GM23248 (cell line): ENCODE data around the gene ELOVL4. TPM values are rescaled to one million over a fixed set of nuclear protein-coding genes. Genes with fewer than 3 reads are reported as not detected.

ENCODE experiments used
- DNase-seq: peaks from one replicate; pipeline ENCODE4 v3.0.0-alpha.2; 2015
- H2AFZ ChIP-seq: fragments of 200-600 bp; sonication (generic); 2 replicates; pipeline ENCODE4 v1.6.1; 2016; ENCODE audit warnings: antibody characterized with exemption
- H3F3A ChIP-seq: fragments of 200-600 bp; sonication (generic); 2 replicates; pipeline ENCODE4 v1.6.1; 2016; ENCODE audit warnings: mild to moderate bottlenecking, antibody characterized with exemption, mixed run types; ENCODE audit not compliant: insufficient read depth
- H3K27ac ChIP-seq: fragments of 200-600 bp; sonication (generic); 2 replicates; pipeline ENCODE4 v1.5.1; 2016; ENCODE audit warnings: mild to moderate bottlenecking
- H3K27me3 ChIP-seq: fragments of 200-600 bp; sonication (generic); replicated peaks from 2 replicates; pipeline ENCODE4 v1.6.1; 2016; ENCODE audit warnings: mild to moderate bottlenecking; ENCODE audit not compliant: insufficient read depth
- H3K36me3 ChIP-seq: fragments of 200-600 bp; sonication (generic); 2 replicates; pipeline ENCODE4 v1.6.1; 2016; ENCODE audit warnings: low read depth, mild to moderate bottlenecking
- H3K4me1 ChIP-seq: fragments of 200-600 bp; sonication (generic); 2 replicates; pipeline ENCODE4 v1.6.1; 2016; ENCODE audit warnings: mild to moderate bottlenecking; ENCODE audit not compliant: insufficient read depth
- H3K4me2 ChIP-seq: fragments of 200-600 bp; sonication (generic); one replicate; pipeline ENCODE4 v1.6.1; 2016; ENCODE audit warnings: mild to moderate bottlenecking; ENCODE audit not compliant: unreplicated experiment
- H3K4me3 ChIP-seq: fragments of 200-600 bp; sonication (generic); 2 replicates; pipeline ENCODE4 v1.5.1; 2016; ENCODE audit warnings: mild to moderate bottlenecking
- H3K79me2 ChIP-seq: fragments of 200-600 bp; sonication (generic); 2 replicates; pipeline ENCODE4 v1.6.1; 2016; ENCODE audit warnings: mild to moderate bottlenecking; ENCODE audit not compliant: insufficient read depth
- H3K9ac ChIP-seq: fragments of 200-600 bp; sonication (generic); 2 replicates; pipeline ENCODE4 v1.6.1; 2016; ENCODE audit warnings: mild to moderate bottlenecking
- H3K9me2 ChIP-seq: fragments of 200-600 bp; sonication (generic); 2 replicates; pipeline ENCODE4 v1.6.1; 2016; ENCODE audit warnings: mixed run types, mild to moderate bottlenecking, moderate library complexity; ENCODE audit not compliant: insufficient read depth
- H3K9me3 ChIP-seq: fragments of 200-600 bp; sonication (generic); one replicate; pipeline ENCODE4 v1.6.1; 2017; ENCODE audit warnings: low read depth
- H4K20me1 ChIP-seq: fragments of 200-600 bp; sonication (generic); 2 replicates; pipeline ENCODE4 v1.6.0; 2016; ENCODE audit not compliant: insufficient read depth
- EZH2 ChIP-seq: fragments of 200-600 bp; sonication (generic); IDR thresholded peaks from 2 replicates; pipeline ENCODE4 v1.6.1; 2018; ENCODE audit warnings: antibody characterized with exemption, mild to moderate bottlenecking; ENCODE audit not compliant: insufficient read depth, poor library complexity, severe bottlenecking
- EZH2phosphoT487 ChIP-seq: fragments of 200-600 bp; sonication (generic); IDR thresholded peaks from 2 replicates; pipeline ENCODE4 v1.6.1; 2018; ENCODE audit warnings: antibody characterized with exemption, moderate library complexity, mild to moderate bottlenecking, low read depth; ENCODE audit not compliant: insufficient read depth
- WGBS, 2 experiments: methylation state at CpG; one replicate each; pipeline ENCODE4 v1.1.6; 2015 to 2017; ENCODE audit warnings: low lambda C conversion rate in 2 of 2, low coverage in 1 of 2; ENCODE audit errors: missing lambda C conversion rate in 2 of 2; 5-methylcytosine and 5-hydroxymethylcytosine counted together
- in situ Hi-C: fragments of 300-500 bp; cut with MboI; formaldehyde crosslinking; loops from 2 replicates; pipeline ENCODE4 v1.15.0; 2020
- polyA plus RNA-seq: library from polyadenylated mRNA; unstranded; fragments of >200 nt; fragmentation: Nextera tagmentation; extraction: Ambion mirVana; gene quantifications from 2 replicates; pipeline ENCODE4 v1.2.1, GENCODE V29; 2016
- total RNA-seq: library from RNA; depleted of rRNA; stranded (reverse); fragments of >200 nt; shearing (Covaris generic); gene quantifications from 2 replicates; pipeline ENCODE4 v1.2.3, GENCODE V29; 2014

Gene ELOVL4
- total and polyA plus RNA-seq, 2 experiments from 2014 or later, result 7.0 to 12.5 TPM

- no peaks in the 10 kb centered on the region for H4K20me1 ChIP-seq
- peaks cover 44% of the 10 kb centered on the region for H3K79me2 ChIP-seq
- H3K27ac ChIP-seq, result no peak overlapping the region
- no peaks in the 10 kb centered on the region for H3K36me3 ChIP-seq
- peaks cover 8% of the 10 kb centered on the region; the same call in 1 of the 2 replicates for H3K4me1 ChIP-seq
- peak overlapping the region; percentile 92 for H3K4me2 ChIP-seq
- peak; percentile 65 for DNase-seq
- peaks cover 12% of the 10 kb centered on the region; the same call in 1 of the 2 replicates for H3F3A ChIP-seq
- no peaks in the 10 kb centered on the region for H3K9me2 ChIP-seq
- peak overlapping the region; percentile 92 for H2AFZ ChIP-seq
- H3K27me3 ChIP-seq, result no peaks in the 10 kb centered on the region
- H3K4me3 ChIP-seq, result peak overlapping the region; percentile 81
- in situ Hi-C loops, result no loop called here
- H3K9ac ChIP-seq, result peak overlapping the region; percentile 73
- no peaks in the 10 kb centered on the region for H3K9me3 ChIP-seq
- TF ChIP-seq EZH2phosphoT487 (no peak), EZH2 (no peak)
- WGBS, 2 experiments, result 1% methylated on average over 31 to 36 of the region's 38 CpGs
These were observed 822 bp downstream of the ELOVL4 start for GRCh38 chr6:79946272-79947190.

GRCh38 chr6:79943133-79943532 lies 4.2 kb downstream of the ELOVL4 start:
- no peak for DNase-seq
- in situ Hi-C loops, result no loop called here

GRCh38 chr6:79941489-79942151 lies 5.7 kb downstream of the ELOVL4 start:
- no peaks in the 10 kb centered on the region for H3K9me3 ChIP-seq
- no peak overlapping the region for H3K4me3 ChIP-seq
- H3K36me3 ChIP-seq, result no peaks in the 10 kb centered on the region
- no peaks in the 10 kb centered on the region for H3K27me3 ChIP-seq
- peaks cover 66% of the 10 kb centered on the region for H3K79me2 ChIP-seq
- H3K9me2 ChIP-seq, result no peaks in the 10 kb centered on the region
- H3K4me2 ChIP-seq, result no peak overlapping the region
- no peaks in the 10 kb centered on the region for H3F3A ChIP-seq
- no peak overlapping the region for H2AFZ ChIP-seq
- TF ChIP-seq EZH2phosphoT487, result no peak
- no peak for TF ChIP-seq EZH2
- in situ Hi-C loops, result no loop called here
- no peak for DNase-seq
- WGBS, 2 experiments, result 90 to 94% methylated on average over 5 of the region's 5 CpGs
- no peak overlapping the region for H3K27ac ChIP-seq
- H4K20me1 ChIP-seq, result no peaks in the 10 kb centered on the region
- H3K9ac ChIP-seq, result no peak overlapping the region
- peaks cover 8% of the 10 kb centered on the region; the same call in 1 of the 2 replicates for H3K4me1 ChIP-seq

More at GRCh38 chr6:79943133-79943532, 4.2 kb downstream of the ELOVL4 start:
- Histone ChIP-seq H2AFZ (no peak overlapping the region), H3K4me3 (no peak overlapping the region), H3K27ac (no peak overlapping the region), H3K9me2 (no peaks in the 10 kb centered on the region), H4K20me1 (no peaks in the 10 kb centered on the region), H3F3A (peaks cover 4% of the 10 kb centered on the region; the same call in 1 of the 2 replicates), H3K9ac (no peak overlapping the region), H3K4me2 (no peak overlapping the region), H3K4me1 (peaks cover 8% of the 10 kb centered on the region; the same call in 1 of the 2 replicates), H3K27me3 (no peaks in the 10 kb centered on the region), H3K36me3 (no peaks in the 10 kb centered on the region), H3K9me3 (no peaks in the 10 kb centered on the region), H3K79me2 (peaks cover 66% of the 10 kb centered on the region)
- TF ChIP-seq EZH2phosphoT487, result no peak
- TF ChIP-seq EZH2, result no peak
- 96 to 98% methylated on average over 1 of the region's 1 CpG for WGBS, 2 experiments

- DNase-seq, result no peak
- no peak overlapping the region for H2AFZ ChIP-seq
- H3F3A ChIP-seq, result no peaks in the 10 kb centered on the region
- no peak overlapping the region for H3K27ac ChIP-seq
- TF ChIP-seq EZH2phosphoT487 (no peak), EZH2 (no peak)
- no peaks in the 10 kb centered on the region for H3K79me2 ChIP-seq
- no peak overlapping the region for H3K4me2 ChIP-seq
- 43 to 61% methylated on average over 1 of the region's 1 CpG for WGBS, 2 experiments
- no peak overlapping the region for H3K9ac ChIP-seq
- in situ Hi-C loops, result no loop called here
- no peaks in the 10 kb centered on the region for H3K4me1 ChIP-seq
- no peaks in the 10 kb centered on the region for H4K20me1 ChIP-seq
- peaks cover 5% of the 10 kb centered on the region; the same call in 1 of the 2 replicates for H3K36me3 ChIP-seq
- no peak overlapping the region for H3K4me3 ChIP-seq
- H3K9me2 ChIP-seq, result no peaks in the 10 kb centered on the region
- H3K27me3 ChIP-seq, result no peaks in the 10 kb centered on the region
- H3K9me3 ChIP-seq, result no peaks in the 10 kb centered on the region
These were observed 18.8 kb downstream of the ELOVL4 start for GRCh38 chr6:79928478-79928998.
